Gastroesophageal sphincter (tissue), 4 donors: Measurements from ENCODE around the gene CILP. TPM values are rescaled to one million over a fixed set of nuclear protein-coding genes. Genes with fewer than 3 reads are reported as not detected.

Experiments used
- ATAC-seq: fragments of 150-250 bp; one replicate; pipeline ENCODE4 v1.9.1; 2016; ENCODE audit warnings: mild to moderate bottlenecking, moderate library complexity
- H3K27ac ChIP-seq, 4 donors: fragments of 200-600 bp; sonication (generic) in 3 of 4; 1 replicate in 3 of 4; 2 replicates in 1 of 4; pipeline ENCODE4 v1.5.1; 2016 to 2019
- H3K27me3 ChIP-seq: fragments of 200-600 bp; sonication (generic); one replicate; pipeline ENCODE4 v1.5.1; 2019
- H3K36me3 ChIP-seq, 2 donors: fragments of 200-600 bp; sonication (generic); one replicate each; pipeline ENCODE4 v1.5.1; 2019; ENCODE audit warnings: control low read depth in 1 of 2
- H3K4me1 ChIP-seq, 3 donors: fragments of 200-600 bp; sonication (generic); 1 replicate in 2 of 3; 2 replicates in 1 of 3; pipeline ENCODE4 v1.5.1; 2016 to 2019; ENCODE audit warnings: control low read depth in 2 of 3
- H3K4me3 ChIP-seq, 2 donors: fragments of 200-600 bp; sonication (generic); one replicate each; pipeline ENCODE4 v1.5.1; 2019; ENCODE audit warnings: mild to moderate bottlenecking in 1 of 2, moderate library complexity in 1 of 2
- H3K9me3 ChIP-seq, 3 donors: fragments of 200-600 bp; sonication (generic); one replicate each; pipeline ENCODE4 v1.5.1; 2017 to 2019; ENCODE audit warnings: control low read depth in 2 of 3
- EP300 ChIP-seq: sonication (generic); formaldehyde crosslinking; IDR thresholded peaks from one replicate; pipeline ENCODE4 v1.6.1; 2017; ENCODE audit warnings: antibody characterized with exemption, mild to moderate bottlenecking
- POLR2A ChIP-seq, 2 donors: fragments of 450-650 bp; IDR thresholded peaks; one replicate each; pipeline ENCODE4 v1.6.1; 2017; ENCODE audit warnings: antibody characterized with exemption in 2 of 2, mild to moderate bottlenecking in 2 of 2, moderate library complexity in 1 of 2
- POLR2AphosphoS5 ChIP-seq: sonication (generic); formaldehyde crosslinking; IDR thresholded peaks from one replicate; pipeline ENCODE4 v1.6.1; 2017; ENCODE audit warnings: antibody characterized with exemption
- WGBS, 2 donors: methylation state at CpG; one replicate each; pipeline ENCODE4 v1.1.5; 2018; ENCODE audit warnings: low coverage in 1 of 2; 5-methylcytosine and 5-hydroxymethylcytosine counted together
- total RNA-seq, 4 donors: library from RNA; depleted of rRNA; stranded (reverse); fragments of >200 nt; gene quantifications; one replicate each; pipeline ENCODE4 v1.1.0, GENCODE V29; 2016
- TF ChIP-seq, protein P1 (sequence below), 4 experiments: fragments of 200-600 bp in 2 of 4; fragments of 450-650 bp in 2 of 4; sonication (generic) in 1 of 4; IDR thresholded peaks; one replicate each; pipeline ENCODE4 v1.5.1; 2017 to 2019; ENCODE audit warnings: antibody characterized with exemption in 4 of 4, mild to moderate bottlenecking in 2 of 4, moderate library complexity in 2 of 4

The CILP gene
- total RNA-seq, 4 donors from 2014 or later = 43.7 to 114 (median 74.5) TPM

DNA sequence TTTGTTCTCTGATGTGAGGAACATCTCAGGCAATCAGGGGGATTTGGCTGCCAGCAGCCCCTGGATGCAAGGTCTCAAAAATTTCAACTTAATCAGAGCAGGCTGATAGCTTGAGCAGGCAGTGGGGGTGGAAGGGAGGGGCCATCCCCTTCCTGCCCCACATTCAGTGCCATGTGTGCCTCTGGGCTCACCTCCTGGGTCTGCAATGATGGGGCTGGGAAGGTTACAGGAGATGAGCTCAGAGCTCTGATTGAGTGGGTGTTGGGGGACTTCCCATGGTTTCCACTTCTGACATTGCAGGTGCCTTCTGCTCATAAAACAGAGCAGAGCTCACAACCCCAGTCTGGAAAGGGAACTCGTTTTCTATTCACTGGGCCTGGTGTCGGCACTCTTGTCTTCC lies 38.4 kb upstream of the CILP start:
- Histone ChIP-seq H3K4me3 (no peak overlapping the region), H3K27me3 (no peaks in the 10 kb centered on the region), H3K9me3 (no peaks in the 10 kb centered on the region), H3K36me3 (peaks cover 0 to 35% of the 10 kb centered on the region in 2 donors), H3K27ac (peak overlapping the region in 2 of 4 donors; percentile 19 to 49), H3K4me1 (peaks cover 0 to 46% (median 17%) of the 10 kb centered on the region in 3 donors)
- WGBS, 2 donors = 72% methylated on average over 2 of the region's 2 CpGs; no CpG with 5 or more reads in 1 of the 2 donors
- TF ChIP-seq EP300 (no peak), POLR2A (IDR thresholded peaks at IDR 0.05) (no peak), POLR2AphosphoS5 (no peak)
- TF ChIP-seq, protein P1, sequence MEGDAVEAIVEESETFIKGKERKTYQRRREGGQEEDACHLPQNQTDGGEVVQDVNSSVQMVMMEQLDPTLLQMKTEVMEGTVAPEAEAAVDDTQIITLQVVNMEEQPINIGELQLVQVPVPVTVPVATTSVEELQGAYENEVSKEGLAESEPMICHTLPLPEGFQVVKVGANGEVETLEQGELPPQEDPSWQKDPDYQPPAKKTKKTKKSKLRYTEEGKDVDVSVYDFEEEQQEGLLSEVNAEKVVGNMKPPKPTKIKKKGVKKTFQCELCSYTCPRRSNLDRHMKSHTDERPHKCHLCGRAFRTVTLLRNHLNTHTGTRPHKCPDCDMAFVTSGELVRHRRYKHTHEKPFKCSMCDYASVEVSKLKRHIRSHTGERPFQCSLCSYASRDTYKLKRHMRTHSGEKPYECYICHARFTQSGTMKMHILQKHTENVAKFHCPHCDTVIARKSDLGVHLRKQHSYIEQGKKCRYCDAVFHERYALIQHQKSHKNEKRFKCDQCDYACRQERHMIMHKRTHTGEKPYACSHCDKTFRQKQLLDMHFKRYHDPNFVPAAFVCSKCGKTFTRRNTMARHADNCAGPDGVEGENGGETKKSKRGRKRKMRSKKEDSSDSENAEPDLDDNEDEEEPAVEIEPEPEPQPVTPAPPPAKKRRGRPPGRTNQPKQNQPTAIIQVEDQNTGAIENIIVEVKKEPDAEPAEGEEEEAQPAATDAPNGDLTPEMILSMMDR (IDR thresholded peaks at IDR 0.05) = no peak
- no peak for ATAC-seq

GRCh38 chr15:65248511-65249255 lies 37.4 kb upstream of the CILP start:
- TF ChIP-seq, protein P1 (IDR thresholded peaks at IDR 0.05) = no peak
- TF ChIP-seq EP300 (no peak), POLR2A (IDR thresholded peaks at IDR 0.05) (no peak), POLR2AphosphoS5 (no peak)
- 40% methylated on average over 1 of the region's 9 CpGs; no CpG with 5 or more reads in 1 of the 2 donors for WGBS, 2 donors
- Histone ChIP-seq H3K27me3 (no peaks in the 10 kb centered on the region), H3K4me3 (no peak overlapping the region), H3K9me3 (no peaks in the 10 kb centered on the region), H3K4me1 (peaks cover 0 to 36% (median 11%) of the 10 kb centered on the region in 3 donors), H3K36me3 (peaks cover 0 to 35% of the 10 kb centered on the region in 2 donors), H3K27ac (peak overlapping the region in 2 of 4 donors; percentile 19 to 49)
- ATAC-seq = no peak

GRCh38 chr15:65246939-65247338 lies 35.7 kb upstream of the CILP start:
- peaks cover 0 to 36% (median 11%) of the 10 kb centered on the region in 3 donors for H3K4me1 ChIP-seq
- H3K27me3 ChIP-seq = no peaks in the 10 kb centered on the region
- H3K27ac ChIP-seq = no peak overlapping the region
- no peak for TF ChIP-seq POLR2A (IDR thresholded peaks at IDR 0.05)
- TF ChIP-seq, protein P1 (IDR thresholded peaks at IDR 0.05) = no peak
- no peak for TF ChIP-seq EP300
- no peak for TF ChIP-seq POLR2AphosphoS5
- ATAC-seq = no peak
- H3K4me3 ChIP-seq = no peak overlapping the region
- H3K36me3 ChIP-seq = peaks cover 0 to 34% of the 10 kb centered on the region in 2 donors
- H3K9me3 ChIP-seq = no peaks in the 10 kb centered on the region
- WGBS, 2 donors = 100% methylated on average over 1 of the region's 6 CpGs; no CpG with 5 or more reads in 1 of the 2 donors

GRCh38 chr15:65246026-65246714 lies 34.9 kb upstream of the CILP start:
- H3K27me3 ChIP-seq = no peaks in the 10 kb centered on the region
- peaks cover 0 to 36% (median 11%) of the 10 kb centered on the region in 3 donors for H3K4me1 ChIP-seq
- 88% methylated on average over 6 of the region's 8 CpGs; no CpG with 5 or more reads in 1 of the 2 donors for WGBS, 2 donors
- peaks cover 0 to 33% of the 10 kb centered on the region in 2 donors for H3K36me3 ChIP-seq
- no peak overlapping the region for H3K4me3 ChIP-seq
- no peaks in the 10 kb centered on the region for H3K9me3 ChIP-seq
- peak overlapping the region in 3 of 4 donors; percentile 53 to 70 (median 61) for H3K27ac ChIP-seq
- ATAC-seq = peak; percentile 7
- no peak for TF ChIP-seq POLR2AphosphoS5
- no peak for TF ChIP-seq POLR2A (IDR thresholded peaks at IDR 0.05)
- TF ChIP-seq, protein P1 (IDR thresholded peaks at IDR 0.05) = no peak
- no peak for TF ChIP-seq EP300
